ENCODE results near the gene CX3CL1. TPM values are rescaled to one million over a fixed set of nuclear protein-coding genes. Genes with fewer than 3 reads are reported as not detected.
"Not testable (repeated sequence)": the region's sequence is repeated elsewhere in the genome, so short reads cannot be mapped to it uniquely, and the experiment has no call there.

CX3CL1 gene
- total and polyA plus RNA-seq, 10 of the 15 experiments (the other 5 are each of a cell fraction or from before 2014, with no cell fraction given) = 0.03 to 1.2 (median 0.46) TPM

GRCh38 chr16:57396786-57397185 lies 24.5 kb downstream of the CX3CL1 start (continued):
- TF ChIP-seq, protein P1, sequence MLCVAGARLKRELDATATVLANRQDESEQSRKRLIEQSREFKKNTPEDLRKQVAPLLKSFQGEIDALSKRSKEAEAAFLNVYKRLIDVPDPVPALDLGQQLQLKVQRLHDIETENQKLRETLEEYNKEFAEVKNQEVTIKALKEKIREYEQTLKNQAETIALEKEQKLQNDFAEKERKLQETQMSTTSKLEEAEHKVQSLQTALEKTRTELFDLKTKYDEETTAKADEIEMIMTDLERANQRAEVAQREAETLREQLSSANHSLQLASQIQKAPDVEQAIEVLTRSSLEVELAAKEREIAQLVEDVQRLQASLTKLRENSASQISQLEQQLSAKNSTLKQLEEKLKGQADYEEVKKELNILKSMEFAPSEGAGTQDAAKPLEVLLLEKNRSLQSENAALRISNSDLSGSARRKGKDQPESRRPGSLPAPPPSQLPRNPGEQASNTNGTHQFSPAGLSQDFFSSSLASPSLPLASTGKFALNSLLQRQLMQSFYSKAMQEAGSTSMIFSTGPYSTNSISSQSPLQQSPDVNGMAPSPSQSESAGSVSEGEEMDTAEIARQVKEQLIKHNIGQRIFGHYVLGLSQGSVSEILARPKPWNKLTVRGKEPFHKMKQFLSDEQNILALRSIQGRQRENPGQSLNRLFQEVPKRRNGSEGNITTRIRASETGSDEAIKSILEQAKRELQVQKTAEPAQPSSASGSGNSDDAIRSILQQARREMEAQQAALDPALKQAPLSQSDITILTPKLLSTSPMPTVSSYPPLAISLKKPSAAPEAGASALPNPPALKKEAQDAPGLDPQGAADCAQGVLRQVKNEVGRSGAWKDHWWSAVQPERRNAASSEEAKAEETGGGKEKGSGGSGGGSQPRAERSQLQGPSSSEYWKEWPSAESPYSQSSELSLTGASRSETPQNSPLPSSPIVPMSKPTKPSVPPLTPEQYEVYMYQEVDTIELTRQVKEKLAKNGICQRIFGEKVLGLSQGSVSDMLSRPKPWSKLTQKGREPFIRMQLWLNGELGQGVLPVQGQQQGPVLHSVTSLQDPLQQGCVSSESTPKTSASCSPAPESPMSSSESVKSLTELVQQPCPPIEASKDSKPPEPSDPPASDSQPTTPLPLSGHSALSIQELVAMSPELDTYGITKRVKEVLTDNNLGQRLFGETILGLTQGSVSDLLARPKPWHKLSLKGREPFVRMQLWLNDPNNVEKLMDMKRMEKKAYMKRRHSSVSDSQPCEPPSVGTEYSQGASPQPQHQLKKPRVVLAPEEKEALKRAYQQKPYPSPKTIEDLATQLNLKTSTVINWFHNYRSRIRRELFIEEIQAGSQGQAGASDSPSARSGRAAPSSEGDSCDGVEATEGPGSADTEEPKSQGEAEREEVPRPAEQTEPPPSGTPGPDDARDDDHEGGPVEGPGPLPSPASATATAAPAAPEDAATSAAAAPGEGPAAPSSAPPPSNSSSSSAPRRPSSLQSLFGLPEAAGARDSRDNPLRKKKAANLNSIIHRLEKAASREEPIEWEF (IDR thresholded peaks at IDR 0.05; ENCODE audit: insufficient replicate concordance, low read depth, low read length) = no peak
- TF ChIP-seq ASH2L (IDR thresholded peaks at IDR 0.05; ENCODE audit: borderline replicate concordance, low read depth) (no peak), ZNF384 (IDR thresholded peaks at IDR 0.05; ENCODE audit: borderline replicate concordance, low read depth, low read length) (no peak)

- intact Hi-C loops (cut with micrococcal nuclease; ENCODE audit: unreplicated experiment); BruUV-seq (replicated peaks); H3K79me2 ChIP-seq (ENCODE audit: control insufficient read depth, insufficient read depth, low read length); H3K4me2 ChIP-seq (ENCODE audit: control insufficient read depth, insufficient read depth); H4K20me1 ChIP-seq (ENCODE audit: control insufficient read depth, insufficient read depth); DNase-seq (ENCODE audit: low read depth, low spot score); RAD21 ChIA-PET (ENCODE audit: unreplicated experiment); H3K4me3 ChIP-seq; H3K9ac ChIP-seq (ENCODE audit: control insufficient read depth, insufficient read depth, low read length); H3K9me3 ChIP-seq (replicated peaks; ENCODE audit: control insufficient read depth, insufficient read depth, low read length); H3K4me1 ChIP-seq (ENCODE audit: control insufficient read depth, insufficient read depth, low read length); ATAC-seq; H3K27me3 ChIP-seq (replicated peaks in 1 of 2; ENCODE audit: control insufficient read depth in 2 of 2, insufficient read depth in 2 of 2, low read length in 1 of 2); H3K36me3 ChIP-seq (ENCODE audit: control insufficient read depth in 2 of 2, insufficient read depth in 2 of 2, low read length in 1 of 2); POLR2A ChIA-PET; in situ Hi-C loops (cut with MboI); H3K27ac ChIP-seq (ENCODE audit: control insufficient read depth, insufficient read depth); FAIRE-seq; H2AFZ ChIP-seq (ENCODE audit: control insufficient read depth, low read depth, low read length): not testable (repeated sequence)
- ChIA-PET CTCF (interaction anchor here (1.2 kb wide), 1 partner anchor 92 kb away, joined by 3 read pairs; no protein-coding TSS in a partner anchor), SMC1A (ENCODE audit: uncharacterized antibody, unreplicated experiment) (interaction anchor here (1.0 to 3.4 kb wide), 3 partner anchors 10 to 28 kb away, joined by 3 to 10 read pairs (median 7); no protein-coding TSS in a partner anchor)
- WGBS (ENCODE audit: insufficient coverage, insufficient replicate concordance, low lambda C conversion rate, missing lambda C conversion rate) = 35% methylated on average over 4 of the region's 4 CpGs
Observed at GRCh38 chr16:57397493-57397892, 25.2 kb downstream of the CX3CL1 start.
